EH (cell line): ENCODE data around the gene RAN.
"Not testable (repeated sequence)": the region's sequence is repeated elsewhere in the genome, so short reads cannot be mapped to it uniquely, and the experiment has no call there.

Experiments
- DNase-seq: peaks from one replicate; pipeline ENCODE4 v3.0.0-alpha.2; 2015; ENCODE audit warnings: low read depth

RAN gene

GRCh38 chr12:130878193-130879185 lies 6.6 kb downstream of the RAN start:
- DNase-seq = no peak

GRCh38 chr12:130879212-130879686 lies 7.4 kb downstream of the RAN start:
- DNase-seq = no peak

GRCh38 chr12:130879781-130880389 lies 8.0 kb downstream of the RAN start:
- DNase-seq = no peak

- peak; percentile 7 for DNase-seq
These were observed 8.6 kb downstream of the RAN start for GRCh38 chr12:130880411-130880885.

- no peak for DNase-seq
These were observed 9.2 kb downstream of the RAN start for GRCh38 chr12:130881046-130881445.

GRCh38 chr12:130881548-130881947 lies 9.7 kb downstream of the RAN start:
- DNase-seq = no peak

GRCh38 chr12:130887190-130887589 lies 15.3 kb downstream of the RAN start:
- not testable (repeated sequence) for DNase-seq

- no peak for DNase-seq
These were observed 32.2 kb downstream of the RAN start for GRCh38 chr12:130904064-130904463.

- DNase-seq = not testable (repeated sequence)
These were observed 33.1 kb downstream of the RAN start for GRCh38 chr12:130904936-130905455.

- no peak for DNase-seq
These were observed 37.2 kb downstream of the RAN start for GRCh38 chr12:130909111-130909510.

- no peak for DNase-seq
These were observed 39.3 kb downstream of the RAN start for GRCh38 chr12:130911193-130911592.

GRCh38 chr12:130911933-130912332 lies 40.1 kb downstream of the RAN start:
- DNase-seq = no peak

- peak; percentile 58 for DNase-seq
These were observed 44.5 kb downstream of the RAN start for GRCh38 chr12:130916241-130916911.

GRCh38 chr12:130917607-130918006 lies 45.7 kb downstream of the RAN start:
- DNase-seq = no peak

- DNase-seq = no peak
These were observed 47.2 kb downstream of the RAN start for GRCh38 chr12:130919086-130919485.

GRCh38 chr12:130920119-130920703 lies 48.3 kb downstream of the RAN start:
- DNase-seq = no peak

GRCh38 chr12:130920723-130921381 lies 49.0 kb downstream of the RAN start:
- DNase-seq = peak; percentile 84

- no peak for DNase-seq
These were observed 50.7 kb downstream of the RAN start for GRCh38 chr12:130922511-130922953.

- peak; percentile 3 for DNase-seq
These were observed 53.2 kb downstream of the RAN start for GRCh38 chr12:130924966-130925665.

- DNase-seq = peak; percentile 56
These were observed 53.8 kb downstream of the RAN start for GRCh38 chr12:130925666-130926015.
